PFSK-1 (cell line): ENCODE results near the gene VAMP4.

Experiments used
- FOXP2 ChIP-seq: optimal IDR thresholded peaks from 2 replicates; pipeline ENCODE3; 2011; ENCODE audit warnings: borderline replicate concordance, control low read depth, inconsistent platforms; ENCODE audit not compliant: insufficient read depth; ENCODE audit errors: extremely low read length, extremely low read depth
- POLR2AphosphoS5 ChIP-seq: IDR thresholded peaks from 2 replicates; pipeline ENCODE4 v1.6.1; 2012; ENCODE audit warnings: low read depth, mild to moderate bottlenecking, control low read depth, low read length, moderate library complexity
- SIN3A ChIP-seq: IDR thresholded peaks from 2 replicates; pipeline ENCODE4 v1.6.1; 2012; ENCODE audit warnings: mild to moderate bottlenecking, low read length, moderate library complexity, borderline replicate concordance; ENCODE audit not compliant: insufficient read depth
- TAF1 ChIP-seq: IDR thresholded peaks from 2 replicates; pipeline ENCODE4 v1.6.1; 2012; ENCODE audit warnings: low read length, control low read depth, borderline replicate concordance; ENCODE audit not compliant: insufficient read depth
- TF ChIP-seq, protein P1 (sequence below), 2 experiments: IDR thresholded peaks; 2 replicates each; pipeline versions ENCODE4 v1.6.1 to v1.8.0; 2011 to 2012; ENCODE audit warnings: low read depth in 2 of 2, low read length in 2 of 2, control low read depth in 1 of 2, inconsistent platforms in 1 of 2, mild to moderate bottlenecking in 1 of 2, moderate library complexity in 1 of 2; ENCODE audit not compliant: insufficient read depth in 1 of 2

VAMP4 gene

DNA sequence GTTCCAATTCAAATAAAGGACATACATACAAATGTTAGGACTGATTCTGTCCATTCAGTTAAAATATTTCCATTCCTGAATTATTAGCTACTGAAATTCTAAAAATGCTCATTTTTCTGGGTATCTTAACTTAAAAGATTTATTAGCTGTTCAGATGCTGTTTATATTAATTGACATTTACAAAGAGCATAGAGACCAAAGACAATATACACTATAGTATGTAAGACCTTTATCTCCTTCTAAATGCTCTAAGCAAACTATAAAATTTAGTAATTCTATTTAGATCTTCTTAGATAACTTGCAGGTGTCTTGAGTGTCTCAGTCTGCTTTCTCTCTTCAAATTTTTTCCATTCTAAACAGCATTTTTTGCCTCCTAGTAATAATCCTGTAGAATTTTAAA lies 39.3 kb downstream of the VAMP4 start:
- TF ChIP-seq SIN3A = no peak
- TF ChIP-seq FOXP2 = no peak
- no peak for TF ChIP-seq TAF1
- no peak for TF ChIP-seq POLR2AphosphoS5
- TF ChIP-seq, protein P1, sequence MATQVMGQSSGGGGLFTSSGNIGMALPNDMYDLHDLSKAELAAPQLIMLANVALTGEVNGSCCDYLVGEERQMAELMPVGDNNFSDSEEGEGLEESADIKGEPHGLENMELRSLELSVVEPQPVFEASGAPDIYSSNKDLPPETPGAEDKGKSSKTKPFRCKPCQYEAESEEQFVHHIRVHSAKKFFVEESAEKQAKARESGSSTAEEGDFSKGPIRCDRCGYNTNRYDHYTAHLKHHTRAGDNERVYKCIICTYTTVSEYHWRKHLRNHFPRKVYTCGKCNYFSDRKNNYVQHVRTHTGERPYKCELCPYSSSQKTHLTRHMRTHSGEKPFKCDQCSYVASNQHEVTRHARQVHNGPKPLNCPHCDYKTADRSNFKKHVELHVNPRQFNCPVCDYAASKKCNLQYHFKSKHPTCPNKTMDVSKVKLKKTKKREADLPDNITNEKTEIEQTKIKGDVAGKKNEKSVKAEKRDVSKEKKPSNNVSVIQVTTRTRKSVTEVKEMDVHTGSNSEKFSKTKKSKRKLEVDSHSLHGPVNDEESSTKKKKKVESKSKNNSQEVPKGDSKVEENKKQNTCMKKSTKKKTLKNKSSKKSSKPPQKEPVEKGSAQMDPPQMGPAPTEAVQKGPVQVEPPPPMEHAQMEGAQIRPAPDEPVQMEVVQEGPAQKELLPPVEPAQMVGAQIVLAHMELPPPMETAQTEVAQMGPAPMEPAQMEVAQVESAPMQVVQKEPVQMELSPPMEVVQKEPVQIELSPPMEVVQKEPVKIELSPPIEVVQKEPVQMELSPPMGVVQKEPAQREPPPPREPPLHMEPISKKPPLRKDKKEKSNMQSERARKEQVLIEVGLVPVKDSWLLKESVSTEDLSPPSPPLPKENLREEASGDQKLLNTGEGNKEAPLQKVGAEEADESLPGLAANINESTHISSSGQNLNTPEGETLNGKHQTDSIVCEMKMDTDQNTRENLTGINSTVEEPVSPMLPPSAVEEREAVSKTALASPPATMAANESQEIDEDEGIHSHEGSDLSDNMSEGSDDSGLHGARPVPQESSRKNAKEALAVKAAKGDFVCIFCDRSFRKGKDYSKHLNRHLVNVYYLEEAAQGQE (IDR thresholded peaks at IDR 0.05; ENCODE audit: insufficient read depth in 1 of 2, low read depth in 2 of 2, low read length in 2 of 2) = no peak

DNA sequence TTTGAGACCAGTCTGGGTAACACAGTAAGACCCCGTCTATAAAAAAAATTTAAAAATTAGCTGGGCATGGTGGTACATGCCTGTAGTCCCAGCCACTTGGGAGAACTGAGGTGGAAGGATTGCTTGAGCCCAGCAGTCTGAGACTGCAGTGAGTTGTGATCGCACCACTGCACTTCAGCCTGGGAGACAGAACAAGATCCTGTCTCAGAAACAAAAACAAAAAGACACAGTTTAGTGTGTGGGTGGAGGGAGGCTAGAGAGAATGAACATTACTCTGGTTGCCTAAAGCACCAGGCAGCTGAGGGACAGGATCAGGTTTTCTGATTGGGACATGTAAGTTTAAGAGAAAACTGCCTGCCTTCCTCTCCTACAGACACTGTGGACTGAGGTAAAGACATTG lies 42.3 kb downstream of the VAMP4 start:
- TF ChIP-seq, protein P1 (IDR thresholded peaks at IDR 0.05; ENCODE audit: insufficient read depth in 1 of 2, low read depth in 2 of 2, low read length in 2 of 2) = no peak
- TF ChIP-seq TAF1 (no peak), SIN3A (no peak), FOXP2 (no peak), POLR2AphosphoS5 (no peak)

DNA sequence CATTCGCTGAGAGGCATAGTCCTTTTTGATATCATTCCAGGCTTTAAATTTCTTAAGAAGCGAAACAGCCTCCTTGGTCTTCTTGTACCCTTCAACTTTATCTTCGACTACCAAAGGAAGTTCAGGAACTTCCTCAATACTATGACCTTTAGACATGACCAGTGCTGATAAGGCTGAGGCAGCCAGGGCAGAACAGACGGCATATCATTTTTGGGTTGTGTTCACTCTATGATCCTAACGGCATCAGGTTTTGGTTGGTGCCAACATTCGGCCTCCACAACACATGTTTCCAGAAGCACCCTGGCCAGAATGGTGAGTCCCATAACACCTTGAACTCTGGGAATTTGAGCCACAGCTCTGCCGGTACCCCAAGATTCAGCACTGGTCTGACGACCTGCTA lies 58.0 kb downstream of the VAMP4 start:
- no peak for TF ChIP-seq POLR2AphosphoS5
- TF ChIP-seq TAF1 = no peak
- TF ChIP-seq FOXP2 = no peak
- no peak for TF ChIP-seq SIN3A
- TF ChIP-seq, protein P1 (IDR thresholded peaks at IDR 0.05; ENCODE audit: insufficient read depth in 1 of 2, low read depth in 2 of 2, low read length in 2 of 2) = no peak

DNA sequence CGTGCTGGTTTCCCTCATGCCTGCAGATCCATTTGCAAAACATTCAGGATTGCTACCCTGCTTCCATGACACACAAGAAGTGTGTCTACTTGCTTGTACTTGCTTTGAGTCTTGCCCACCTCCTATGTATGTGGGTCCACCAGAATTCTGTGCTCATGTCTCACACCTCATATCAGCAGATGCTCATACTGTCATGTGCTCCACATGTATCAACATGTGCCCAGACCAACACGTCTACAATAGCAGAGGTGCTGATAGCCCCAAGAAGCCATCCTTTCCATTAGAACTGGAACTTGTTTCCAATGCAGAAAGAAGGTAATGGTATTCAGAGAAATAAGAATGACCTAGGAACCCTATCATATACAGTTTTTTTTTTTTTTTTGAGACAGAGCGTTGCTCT lies 61.5 kb downstream of the VAMP4 start:
- TF ChIP-seq POLR2AphosphoS5 (no peak), TAF1 (no peak), FOXP2 (no peak), SIN3A (no peak)
- TF ChIP-seq, protein P1 (IDR thresholded peaks at IDR 0.05; ENCODE audit: insufficient read depth in 1 of 2, low read depth in 2 of 2, low read length in 2 of 2) = no peak

DNA sequence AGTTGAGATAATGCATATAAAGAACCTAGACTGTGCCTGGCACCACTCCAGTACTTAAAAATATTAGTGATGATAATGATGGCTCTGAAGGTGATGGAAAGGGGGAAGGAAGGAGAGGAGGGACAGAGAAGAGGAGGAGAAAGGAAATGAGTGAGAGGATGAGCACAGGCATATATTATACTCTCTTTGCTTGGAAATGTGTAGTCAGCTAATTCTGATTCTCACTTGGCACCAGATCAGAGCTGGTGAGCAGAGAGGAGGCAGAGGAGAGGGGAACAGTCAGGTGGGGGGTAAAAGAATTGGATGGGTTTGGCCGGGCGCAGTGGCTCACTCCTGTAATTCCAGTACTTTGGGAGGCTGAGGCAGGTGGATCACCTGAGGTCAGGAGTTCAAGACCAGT lies 65.0 kb downstream of the VAMP4 start:
- TF ChIP-seq POLR2AphosphoS5 = no peak
- TF ChIP-seq FOXP2 = no peak
- TF ChIP-seq, protein P1 (IDR thresholded peaks at IDR 0.05; ENCODE audit: insufficient read depth in 1 of 2, low read depth in 2 of 2, low read length in 2 of 2) = no peak
- no peak for TF ChIP-seq TAF1
- no peak for TF ChIP-seq SIN3A
